GM18519 (cell line): ENCODE data around the gene ECD.
A peak's percentile ranks its signal among the peaks of the same experiment; 100 is the strongest.

Experiments used
- ATAC-seq: cut with Tn5 transposase; IDR thresholded peaks from one replicate; pipeline ENCODE4 v1.9.1; 2021; ENCODE audit warnings: mild to moderate bottlenecking, moderate library complexity; ENCODE audit not compliant: unreplicated experiment, low FRiP score

Gene ECD

GRCh38 chr10:73167783-73168464 lies at the start of gene ECD, which contains the start of gene FAM149B1:
ECD (minus strand) TSS chr10:73168008; CDS start chr10:73163937, 4,071 bp downstream.
FAM149B1 (plus strand) TSS chr10:73168119; CDS start chr10:73168340, 221 bp downstream.
- ATAC-seq: peak; percentile 59

- ATAC-seq: no peak
Measured at GRCh38 chr10:73215749-73216148, 47.9 kb upstream of the ECD start.

- ATAC-seq: no peak
Measured at GRCh38 chr10:73211106-73211811, 43.5 kb upstream of the ECD start.

- no peak for ATAC-seq
Measured at GRCh38 chr10:73210395-73211105, 42.7 kb upstream of the ECD start.

GRCh38 chr10:73209705-73210104 lies 41.9 kb upstream of the ECD start:
- no peak for ATAC-seq

DNA sequence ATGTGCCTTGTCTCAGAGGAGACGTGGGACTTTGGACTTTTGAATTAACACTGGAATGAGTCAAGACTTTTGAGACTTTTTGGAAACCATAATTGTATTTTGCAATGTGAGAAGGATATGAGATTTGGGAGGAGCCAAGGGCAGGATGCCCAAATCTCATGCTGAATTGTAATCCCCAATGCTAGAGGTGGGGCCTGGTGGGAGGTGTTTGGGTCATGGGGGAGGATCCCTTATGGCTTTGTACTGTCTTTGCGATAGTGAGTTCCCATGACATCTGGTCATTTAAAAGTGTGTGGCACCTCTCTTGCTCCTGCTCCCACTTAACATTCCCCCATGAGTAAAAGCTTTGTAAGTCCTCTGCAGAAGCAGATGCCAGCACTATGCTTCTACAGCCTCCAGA lies 40.1 kb upstream of the ECD start:
- no peak for ATAC-seq

DNA sequence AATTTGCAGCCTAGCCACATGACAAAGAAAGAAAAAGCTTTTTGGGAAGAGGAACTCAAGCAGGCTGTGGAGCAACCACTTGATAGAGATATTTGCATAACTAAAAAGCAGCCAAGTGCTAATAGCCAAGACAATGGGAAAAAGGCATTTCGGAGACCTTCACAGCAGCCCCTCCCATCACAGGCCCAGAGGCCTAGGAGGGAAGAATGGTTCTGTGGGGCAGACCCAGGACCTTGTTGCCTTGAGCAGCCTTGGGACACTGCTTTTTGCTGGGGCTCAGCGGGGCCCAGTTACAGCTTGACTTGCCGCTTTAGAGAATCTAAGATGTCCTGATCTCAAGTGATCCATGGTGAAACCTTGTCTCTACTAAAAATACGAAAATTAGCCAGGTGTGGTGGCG lies 38.6 kb upstream of the ECD start:
- ATAC-seq: no peak

DNA sequence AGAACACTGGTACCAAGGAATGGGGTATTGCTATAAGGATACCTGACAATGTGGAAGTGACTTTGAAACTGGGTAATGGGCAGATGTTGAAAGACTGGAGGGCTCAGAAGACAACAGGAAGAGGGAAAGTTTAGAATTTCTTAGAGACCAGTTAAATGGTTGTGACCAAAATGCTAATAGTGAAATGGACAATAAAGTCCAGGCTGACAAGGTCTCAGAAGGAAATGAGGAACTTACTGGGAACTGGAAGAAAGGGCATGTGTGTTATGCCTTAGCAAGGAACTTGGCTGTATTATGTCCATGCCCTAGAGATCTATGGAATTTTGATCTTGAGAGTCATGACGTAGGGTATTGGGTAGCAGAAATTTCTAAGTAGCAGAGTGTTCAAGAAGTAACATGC lies 38.1 kb upstream of the ECD start:
- ATAC-seq: no peak

- ATAC-seq: no peak
Measured at GRCh38 chr10:73205081-73205480, 37.3 kb upstream of the ECD start.

- ATAC-seq: no peak
Measured at GRCh38 chr10:73190188-73190587, 22.4 kb upstream of the ECD start.

DNA sequence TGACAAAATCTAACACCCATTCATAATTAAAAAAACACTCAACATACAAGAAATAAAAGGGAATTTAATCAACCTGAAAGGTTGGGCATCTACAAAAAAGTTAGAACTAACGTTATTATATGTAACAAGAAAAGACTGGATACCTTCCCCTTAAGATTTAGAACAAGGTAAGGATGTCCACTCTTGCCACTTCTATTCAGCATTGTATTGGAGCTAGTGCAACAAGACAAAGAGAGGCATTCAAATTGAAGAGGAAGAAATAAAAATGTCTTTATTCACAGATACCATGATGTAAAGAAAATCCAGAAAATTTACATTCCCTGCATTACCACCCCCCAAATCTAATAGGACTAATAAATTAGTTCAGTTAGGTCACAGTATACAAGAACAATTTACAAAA lies 18.5 kb upstream of the ECD start:
- no peak for ATAC-seq

- no peak for ATAC-seq
Measured at GRCh38 chr10:73183667-73184281, 16.0 kb upstream of the ECD start.

DNA sequence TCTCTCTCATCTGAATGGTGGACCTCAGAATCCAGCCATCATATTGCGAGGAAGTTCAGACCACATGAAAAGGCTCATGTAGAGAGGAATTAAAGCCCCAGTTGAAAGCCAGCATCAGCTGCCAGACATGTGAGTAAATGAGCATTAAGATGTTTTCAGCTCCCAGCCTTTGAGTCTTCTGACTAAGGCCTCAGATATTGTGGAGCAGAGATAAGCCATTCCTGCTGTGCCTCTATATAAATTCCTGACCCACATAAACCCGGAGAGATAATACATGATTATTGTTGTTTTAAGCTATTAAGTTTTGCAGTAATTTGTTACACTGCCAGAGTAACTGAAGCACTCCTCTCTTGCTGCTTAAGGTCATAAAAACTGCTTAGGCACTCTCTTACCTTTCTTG lies 14.8 kb upstream of the ECD start:
- no peak for ATAC-seq

- no peak for ATAC-seq
Measured at GRCh38 chr10:73174148-73174925, 6.5 kb upstream of the ECD start.

DNA sequence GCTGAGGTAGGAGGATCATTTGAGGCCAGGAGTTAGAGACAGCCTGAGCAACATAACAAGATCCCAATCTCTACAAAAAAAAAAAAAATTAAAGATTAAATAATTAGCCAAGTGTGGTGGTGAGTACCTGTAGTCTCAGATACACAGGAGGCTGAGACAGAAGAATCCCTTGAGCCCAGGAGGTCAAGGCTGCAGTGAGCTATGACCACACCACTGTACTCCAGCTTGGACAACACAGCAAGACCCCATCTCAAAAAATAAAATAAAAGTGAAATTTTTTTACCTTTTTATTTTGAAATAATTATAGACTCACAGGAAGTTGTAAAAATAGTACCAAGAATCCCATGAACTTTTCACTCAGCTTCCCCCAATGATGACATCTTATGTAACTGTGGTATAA lies 5.1 kb upstream of the ECD start:
- no peak for ATAC-seq

DNA sequence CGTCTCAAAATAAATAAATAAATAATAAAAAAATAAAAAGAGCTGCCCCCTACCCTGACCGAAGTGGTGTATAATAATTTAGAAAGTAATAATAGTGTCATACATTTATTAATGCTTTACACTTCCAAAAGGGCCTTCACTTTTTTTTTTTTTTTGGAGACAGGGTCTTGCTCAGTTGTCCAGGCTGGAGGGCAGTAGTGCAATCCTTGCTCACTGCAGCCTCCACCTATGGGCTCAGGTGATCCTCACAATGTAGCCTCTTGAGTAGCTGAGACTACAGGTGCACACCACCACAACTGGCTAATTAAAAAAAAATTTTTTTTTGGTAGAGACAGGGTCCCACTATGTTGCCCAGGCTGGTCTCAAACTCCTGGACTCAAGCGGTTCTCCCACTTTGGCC lies 1.5 kb upstream of the ECD start:
- ATAC-seq: no peak

DNA sequence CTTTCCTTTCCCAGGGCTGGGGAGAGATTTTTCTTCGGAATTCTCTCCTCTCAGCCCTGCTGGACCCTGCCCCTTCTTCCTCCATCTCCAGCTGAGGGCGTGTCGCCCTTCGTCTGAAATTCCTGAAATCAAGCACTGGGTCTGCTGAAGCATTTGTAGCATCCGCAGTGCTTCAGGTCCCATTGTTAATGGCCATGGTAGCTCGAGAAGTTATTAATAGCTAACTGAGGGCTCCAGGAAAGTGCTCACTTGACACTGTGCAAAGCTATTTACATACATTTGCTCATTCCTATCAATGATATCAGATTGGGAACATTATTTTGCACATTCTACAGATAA lies 626 bp upstream of the ECD start:
- ATAC-seq: peak; percentile 9

DNA sequence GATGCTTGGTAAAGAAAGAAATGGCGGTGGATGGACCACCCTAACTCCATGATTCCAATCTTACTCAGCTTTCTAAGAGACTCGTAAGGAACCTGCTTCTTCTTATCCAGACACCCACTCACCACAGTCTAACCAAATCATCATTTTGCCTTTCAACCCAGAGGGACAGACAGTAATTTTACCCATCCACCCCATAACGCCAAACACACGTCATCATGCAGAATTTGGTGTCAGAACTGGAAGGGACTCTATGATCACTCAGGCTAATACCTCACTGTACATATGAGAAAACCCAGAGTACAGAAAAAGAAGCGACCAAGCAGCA lies 388 bp downstream of the ECD start:
- no peak for ATAC-seq

DNA sequence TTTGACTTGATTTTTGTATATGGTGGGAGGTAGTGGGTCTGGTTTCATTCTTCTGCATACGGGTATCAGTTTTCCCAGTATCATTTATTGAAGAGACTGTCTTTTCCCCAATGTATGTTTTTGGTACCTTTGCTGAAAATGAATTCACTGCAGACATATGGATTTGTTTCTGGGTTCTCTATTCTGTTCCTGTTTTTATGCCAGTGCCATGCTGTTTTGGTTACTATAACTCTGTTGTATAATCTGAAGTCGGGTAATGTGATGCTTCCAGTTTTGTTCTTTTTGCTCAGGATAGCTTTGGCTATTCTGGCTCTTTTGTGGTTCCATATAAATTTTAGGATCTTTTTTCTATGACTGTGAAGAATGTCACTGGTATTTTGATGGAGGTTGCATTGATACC lies 836 bp downstream of the ECD start:
- ATAC-seq: no peak

DNA sequence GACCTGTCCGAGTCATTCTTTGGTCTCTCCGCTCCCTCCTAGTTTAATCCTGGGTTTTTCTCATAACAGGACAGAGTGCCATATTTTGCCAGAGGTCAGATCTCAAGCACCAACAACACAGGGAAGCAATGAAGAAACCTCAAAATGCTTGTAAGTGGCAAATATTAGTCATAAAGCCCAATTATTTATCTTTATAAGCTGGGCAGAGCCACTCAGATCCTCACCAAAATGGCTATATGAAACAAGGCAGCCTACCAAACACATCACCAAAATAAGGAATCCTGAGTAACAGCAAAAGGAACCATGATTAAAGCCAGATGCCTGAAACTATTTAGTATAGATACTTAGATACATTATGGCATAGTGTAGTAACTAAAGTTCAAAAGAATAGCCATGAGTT lies 4.7 kb downstream of the ECD start:
- no peak for ATAC-seq

GRCh38 chr10:73161662-73162061 lies 6.1 kb downstream of the ECD start:
- no peak for ATAC-seq
